ENCODE data around the gene ARL4A.

DNA sequence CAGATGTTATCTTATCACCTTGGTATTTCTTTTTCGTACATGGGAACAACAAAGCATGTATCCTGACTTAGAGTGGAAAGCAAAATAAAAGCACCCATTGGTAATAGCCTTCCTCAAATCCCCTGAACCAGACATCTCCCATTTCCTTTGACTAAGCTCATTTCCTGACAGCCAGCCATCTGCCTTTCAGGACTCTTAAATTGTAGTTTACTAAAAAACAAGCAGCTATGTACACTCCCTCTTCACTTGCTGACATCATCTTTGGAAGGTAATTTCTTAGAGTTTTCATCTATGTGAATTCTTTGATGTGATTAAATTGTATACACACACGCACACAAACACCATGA lies 40.7 kb downstream of the ARL4A start:
- TF ChIP-seq POLR2A (IDR thresholded peaks at IDR 0.05) (no peak), POLR2AphosphoS5 (IDR thresholded peaks at IDR 0.05; ENCODE audit: insufficient read depth in 1 of 2, low read depth in 1 of 2) (no peak)

All from vagina (tissue), 2 donors.